ENCODE results near the gene ARHGEF11.

- TF ChIP-seq POLR2A (IDR thresholded peaks at IDR 0.05) (no peak), CTCF (IDR thresholded peaks at IDR 0.05) (no peak)
Observed at GRCh38 chr1:156901966-156902915, 143.3 kb downstream of the ARHGEF11 start.

All from Peyer's patch (tissue), 4 donors.